HG03108 (cell line): Measurements from ENCODE around the gene ACOT7.
A peak's percentile ranks its signal among the peaks of the same experiment; 100 is the strongest.

Source experiments
- ATAC-seq: cut with Tn5 transposase; IDR thresholded peaks from one replicate; pipeline ENCODE4 v1.9.1; 2021; ENCODE audit warnings: moderate library complexity; ENCODE audit not compliant: unreplicated experiment

The ACOT7 gene

GRCh38 chr1:6256645-6257044 is 136.9 kb downstream of the ACOT7 start:
- no peak for ATAC-seq

GRCh38 chr1:6254691-6255090 is 138.9 kb downstream of the ACOT7 start:
- no peak for ATAC-seq

GRCh38 chr1:6253380-6253779 is 140.2 kb downstream of the ACOT7 start:
- ATAC-seq: no peak

- no peak for ATAC-seq
Measured at GRCh38 chr1:6252374-6252710, 141.2 kb downstream of the ACOT7 start.

- ATAC-seq: no peak
Measured at GRCh38 chr1:6251681-6252373, 141.7 kb downstream of the ACOT7 start.

- ATAC-seq: no peak
Measured at GRCh38 chr1:6251233-6251632, 142.3 kb downstream of the ACOT7 start.

GRCh38 chr1:6249739-6250689 is 143.6 kb downstream of the ACOT7 start:
- ATAC-seq: no peak

- ATAC-seq: no peak
Measured at GRCh38 chr1:6248932-6249738, 144.4 kb downstream of the ACOT7 start.

GRCh38 chr1:6248161-6248776 is 145.3 kb downstream of the ACOT7 start:
- ATAC-seq: no peak

- ATAC-seq: no peak
Measured at GRCh38 chr1:6247651-6248050, 145.9 kb downstream of the ACOT7 start.

- ATAC-seq: no peak
Measured at GRCh38 chr1:6246497-6247467, 146.8 kb downstream of the ACOT7 start.

- no peak for ATAC-seq
Measured at GRCh38 chr1:6245869-6246496, 147.6 kb downstream of the ACOT7 start.

- ATAC-seq: peak; percentile 45
Measured at GRCh38 chr1:6245086-6245868, 148.3 kb downstream of the ACOT7 start.

- ATAC-seq: no peak
Measured at GRCh38 chr1:6244401-6245049, 149.0 kb downstream of the ACOT7 start.

- no peak for ATAC-seq
Measured at GRCh38 chr1:6243993-6244392, 149.6 kb downstream of the ACOT7 start, which contains the start of gene HES3. Gene HES3, plus strand, starts transcription at chr1:6244179. Its CDS starts 187 bp downstream, at chr1:6244366.

- ATAC-seq: no peak
Measured at GRCh38 chr1:6243053-6243834, 150.3 kb downstream of the ACOT7 start.
